K562 (cell line): ENCODE results near the gene SPINK4. TPM values are rescaled to one million over a fixed set of nuclear protein-coding genes. Genes with fewer than 3 reads are reported as not detected.

Source experiments
- AFF1 ChIP-seq, 2 experiments: fragments of 450-650 bp; IDR thresholded peaks; 2 replicates each; pipeline ENCODE4 v1.6.1; 2018; ENCODE audit warnings: mild to moderate bottlenecking in 2 of 2, low read depth in 1 of 2; ENCODE audit not compliant: partially characterized antibody in 2 of 2
- DEAF1 ChIP-seq: fragments of 450-650 bp; formaldehyde crosslinking; IDR thresholded peaks from 2 replicates; pipeline ENCODE4 v1.4.0; 2020; ENCODE audit warnings: mild to moderate bottlenecking, moderate library complexity
- E2F6 ChIP-seq, 2 experiments: IDR thresholded peaks; 2 replicates each; pipeline ENCODE4 v1.6.1; 2011; ENCODE audit warnings: borderline replicate concordance in 1 of 2, control low read depth in 1 of 2, low read depth in 1 of 2, low read length in 1 of 2, mild to moderate bottlenecking in 1 of 2, mixed read lengths in 1 of 2, moderate library complexity in 1 of 2; ENCODE audit not compliant: insufficient read depth in 1 of 2, insufficient read length in 1 of 2, poor library complexity in 1 of 2, severe bottlenecking in 1 of 2; ENCODE audit errors: extremely low read depth in 1 of 2
- HDAC1 ChIP-seq, 2 experiments: fragments of 450-650 bp; IDR thresholded peaks; 2 replicates each; pipeline ENCODE4 v1.6.1; 2016 to 2017; ENCODE audit warnings: inconsistent platforms in 1 of 2, mild to moderate bottlenecking in 1 of 2, moderate library complexity in 1 of 2
- HLTF ChIP-seq: fragments of 450-650 bp; IDR thresholded peaks from 2 replicates; pipeline ENCODE4 v1.6.1; 2016
- NRF1 ChIP-seq, 2 experiments: fragments of 450-650 bp; IDR thresholded peaks in 1 of 2; conservative IDR thresholded peaks in 1 of 2; 2 replicates each; pipeline ENCODE4 v1.6.1; 2014; ENCODE audit warnings: mild to moderate bottlenecking in 2 of 2
- RERE ChIP-seq: sonication (generic); formaldehyde crosslinking; IDR thresholded peaks from 2 replicates; pipeline ENCODE4 v1.8.0; 2023; ENCODE audit warnings: missing genetic modification reagents, mild to moderate bottlenecking, borderline replicate concordance
- SMARCA5 ChIP-seq: fragments of 450-650 bp; IDR thresholded peaks from 2 replicates; pipeline ENCODE4 v1.6.1; 2016
- SRSF9 ChIP-seq: fragments of 200-400 bp; formaldehyde crosslinking; IDR thresholded peaks from 2 replicates; pipeline ENCODE4 v1.6.1; 2017; ENCODE audit warnings: low read depth, low read length, borderline replicate concordance
- ZBED1 ChIP-seq: IDR thresholded peaks from 2 replicates; pipeline ENCODE4 v1.6.1; 2014
- ZNF133 ChIP-seq: fragments of 250-450 bp; sonication (Bioruptor Pico); IDR thresholded peaks from 2 replicates; pipeline ENCODE4 v1.4.0; 2020; ENCODE audit warnings: mild to moderate bottlenecking
- ZNF134 ChIP-seq: fragments of 250-450 bp; sonication (Bioruptor Pico); conservative IDR thresholded peaks from 2 replicates; pipeline ENCODE4 v1.4.0; 2020
- ZNF764 ChIP-seq: fragments of 250-450 bp; sonication (Bioruptor Pico); IDR thresholded peaks from 2 replicates; pipeline ENCODE4 v1.4.0; 2020; ENCODE audit warnings: low read depth, mild to moderate bottlenecking, moderate library complexity
- polyA plus RNA-seq, 8 experiments: library from polyadenylated mRNA; depleted of rRNA in 4 of 8; stranded (reverse) in 5 of 8; unstranded in 3 of 8; fragments of >200 nt; fragmentation: Nextera tagmentation in 2 of 8; fragmentation: Illumina TruSeq in 1 of 8; extraction: Ambion mirVana in 2 of 8; extraction: Trizol in 1 of 8; gene quantifications; 2 replicates each; pipeline versions ENCODE4 v1.2.1 to v1.2.3, GENCODE V29; 2011 to 2014; ENCODE audit warnings: inconsistent platforms in 1 of 8, missing spikeins in 1 of 8
- total RNA-seq, 7 experiments: library from RNA; depleted of rRNA in 6 of 7; stranded (reverse); fragments of >200 nt in 6 of 7; fragmentation: Illumina TruSeq in 2 of 7; extraction: Trizol in 2 of 7; gene quantifications; 2 replicates each; pipeline versions ENCODE4 v1.2.1 to v1.2.3, GENCODE V29; 2011 to 2021; ENCODE audit warnings: low replicate concordance in 1 of 7

SPINK4 gene
- total and polyA plus RNA-seq, 9 of the 15 experiments (the other 6 are each of a cell fraction or from before 2014, with no cell fraction given): 0.74 to 5.5 (median 2.1) TPM; not detected in 2

GRCh38 chr9:33290247-33291030 is 50.5 kb downstream of the SPINK4 start, which contains the start of gene NFX1 (continued):
- TF ChIP-seq NRF1 (conservative IDR thresholded peaks at IDR 0.05 in 1 of 2, IDR thresholded peaks at IDR 0.05 in 1 of 2) (peak; percentile 95 to 96), ZNF133 (CRISPR knock-in tag) (no peak), ZNF764 (CRISPR knock-in tag) (no peak), ZNF134 (CRISPR knock-in tag) (no peak), HLTF (no peak), ZBED1 (no peak), HDAC1 (IDR thresholded peaks at IDR 0.05) (peak in 1 of 2 experiments; percentile 91; a peak in 2 of 4 replicates), DEAF1 (CRISPR knock-in tag) (no peak), SRSF9 (no peak), SMARCA5 (no peak), AFF1 (IDR thresholded peaks at IDR 0.05; ENCODE audit: low read depth in 1 of 2, partially characterized antibody in 2 of 2) (peak in 1 of 2 experiments; percentile 55), E2F6 (IDR thresholded peaks at IDR 0.05; ENCODE audit: borderline replicate concordance in 1 of 2, extremely low read depth in 1 of 2, insufficient read depth in 1 of 2, insufficient read length in 1 of 2, low read depth in 1 of 2, low read length in 1 of 2, poor library complexity in 1 of 2, severe bottlenecking in 1 of 2) (peak in 1 of 2 experiments; percentile 78), RERE (CRISPR knock-in tag) (no peak)
